Stimulated activated naive CD8-positive, alpha-beta T cell treated with anti-CD3 and anti-CD28 coated beads, Interleukin-15, Interleukin-2, amounts not matched to agents 100 ng/mL and 50 ng/mL, for 24 hours (primary cell): ENCODE measurements around the gene VPS54.

ENCODE experiments used
- H3K27ac Mint-ChIP-seq: one replicate; pipeline ENCODE4 v1.8.0; 2021; ENCODE audit warnings: mild to moderate bottlenecking, mixed read lengths
- H3K27me3 Mint-ChIP-seq: one replicate; pipeline ENCODE4 v1.8.0; 2021; ENCODE audit warnings: mixed read lengths
- H3K36me3 Mint-ChIP-seq: one replicate; pipeline ENCODE4 v1.8.0; 2021; ENCODE audit warnings: low read depth, mixed read lengths
- H3K4me1 Mint-ChIP-seq: one replicate; pipeline ENCODE4 v1.8.0; 2021; ENCODE audit warnings: low read depth, mixed read lengths
- H3K4me3 Mint-ChIP-seq: one replicate; pipeline ENCODE4 v1.8.0; 2021; ENCODE audit warnings: mild to moderate bottlenecking, mixed read lengths
- H3K9me3 Mint-ChIP-seq: one replicate; pipeline ENCODE4 v1.8.0; 2021; ENCODE audit warnings: mixed read lengths

VPS54 gene

GRCh38 chr2:64036034-64036705 is 16.9 kb upstream of the VPS54 start:
- Mint-ChIP-seq H3K36me3 (no peaks in the 10 kb centered on the region), H3K4me1 (peaks cover 48% of the 10 kb centered on the region), H3K27me3 (no peaks in the 10 kb centered on the region), H3K27ac (peak overlapping the region; percentile 75), H3K9me3 (peaks cover 7% of the 10 kb centered on the region), H3K4me3 (peak overlapping the region; percentile 45)

GRCh38 chr2:64035072-64035942 is 16.1 kb upstream of the VPS54 start:
- Mint-ChIP-seq H3K4me1 (peaks cover 45% of the 10 kb centered on the region), H3K9me3 (peaks cover 7% of the 10 kb centered on the region), H3K27me3 (no peaks in the 10 kb centered on the region), H3K4me3 (peak overlapping the region; percentile 45), H3K36me3 (no peaks in the 10 kb centered on the region), H3K27ac (peak overlapping the region; percentile 75)

- peaks cover 3% of the 10 kb centered on the region for H3K9me3 Mint-ChIP-seq
- H3K36me3 Mint-ChIP-seq = no peaks in the 10 kb centered on the region
- H3K27me3 Mint-ChIP-seq = no peaks in the 10 kb centered on the region
- no peak overlapping the region for H3K27ac Mint-ChIP-seq
- peaks cover 21% of the 10 kb centered on the region for H3K4me1 Mint-ChIP-seq
- H3K4me3 Mint-ChIP-seq = no peak overlapping the region
Measured at GRCh38 chr2:64029116-64029665, 10.0 kb upstream of the VPS54 start.

- Mint-ChIP-seq H3K27me3 (no peaks in the 10 kb centered on the region), H3K4me3 (no peak overlapping the region), H3K36me3 (no peaks in the 10 kb centered on the region), H3K27ac (peak overlapping the region; percentile 29), H3K4me1 (peaks cover 20% of the 10 kb centered on the region), H3K9me3 (no peaks in the 10 kb centered on the region)
Measured at GRCh38 chr2:64025741-64026140, 6.5 kb upstream of the VPS54 start.

- no peaks in the 10 kb centered on the region for H3K27me3 Mint-ChIP-seq
- H3K4me3 Mint-ChIP-seq = no peak overlapping the region
- no peaks in the 10 kb centered on the region for H3K36me3 Mint-ChIP-seq
- no peak overlapping the region for H3K27ac Mint-ChIP-seq
- no peaks in the 10 kb centered on the region for H3K9me3 Mint-ChIP-seq
- peaks cover 33% of the 10 kb centered on the region for H3K4me1 Mint-ChIP-seq
Measured at GRCh38 chr2:64024259-64024949, 5.2 kb upstream of the VPS54 start.

GRCh38 chr2:64023485-64024258 is 4.4 kb upstream of the VPS54 start:
- H3K9me3 Mint-ChIP-seq = no peaks in the 10 kb centered on the region
- H3K4me1 Mint-ChIP-seq = peaks cover 34% of the 10 kb centered on the region
- no peak overlapping the region for H3K27ac Mint-ChIP-seq
- H3K4me3 Mint-ChIP-seq = no peak overlapping the region
- H3K36me3 Mint-ChIP-seq = no peaks in the 10 kb centered on the region
- H3K27me3 Mint-ChIP-seq = no peaks in the 10 kb centered on the region

GRCh38 chr2:64021578-64021977 is 2.4 kb upstream of the VPS54 start:
- no peak overlapping the region for H3K4me3 Mint-ChIP-seq
- H3K27me3 Mint-ChIP-seq = no peaks in the 10 kb centered on the region
- H3K9me3 Mint-ChIP-seq = no peaks in the 10 kb centered on the region
- H3K36me3 Mint-ChIP-seq = peaks cover 7% of the 10 kb centered on the region
- peak overlapping the region; percentile 13 for H3K27ac Mint-ChIP-seq
- H3K4me1 Mint-ChIP-seq = peaks cover 45% of the 10 kb centered on the region

GRCh38 chr2:64019975-64020528 is 824 bp upstream of the VPS54 start:
- H3K27ac Mint-ChIP-seq = peak overlapping the region; percentile 96
- H3K9me3 Mint-ChIP-seq = no peaks in the 10 kb centered on the region
- peak overlapping the region; percentile 81 for H3K4me3 Mint-ChIP-seq
- H3K36me3 Mint-ChIP-seq = peaks cover 7% of the 10 kb centered on the region
- no peaks in the 10 kb centered on the region for H3K27me3 Mint-ChIP-seq
- peaks cover 45% of the 10 kb centered on the region for H3K4me1 Mint-ChIP-seq

GRCh38 chr2:64018701-64019082 is 536 bp downstream of the VPS54 start:
- H3K4me3 Mint-ChIP-seq = peak overlapping the region; percentile 99
- peaks cover 7% of the 10 kb centered on the region for H3K36me3 Mint-ChIP-seq
- no peaks in the 10 kb centered on the region for H3K27me3 Mint-ChIP-seq
- H3K27ac Mint-ChIP-seq = peak overlapping the region; percentile 97
- no peaks in the 10 kb centered on the region for H3K9me3 Mint-ChIP-seq
- H3K4me1 Mint-ChIP-seq = peaks cover 50% of the 10 kb centered on the region

GRCh38 chr2:64017811-64018700 is 1.2 kb downstream of the VPS54 start:
- Mint-ChIP-seq H3K36me3 (peaks cover 7% of the 10 kb centered on the region), H3K27me3 (no peaks in the 10 kb centered on the region), H3K4me1 (peaks cover 52% of the 10 kb centered on the region), H3K4me3 (peak overlapping the region; percentile 99), H3K27ac (peak overlapping the region; percentile 97), H3K9me3 (no peaks in the 10 kb centered on the region)

- no peaks in the 10 kb centered on the region for H3K9me3 Mint-ChIP-seq
- no peak overlapping the region for H3K4me3 Mint-ChIP-seq
- H3K27ac Mint-ChIP-seq = no peak overlapping the region
- no peaks in the 10 kb centered on the region for H3K27me3 Mint-ChIP-seq
- H3K36me3 Mint-ChIP-seq = peaks cover 7% of the 10 kb centered on the region
- peaks cover 59% of the 10 kb centered on the region for H3K4me1 Mint-ChIP-seq
Measured at GRCh38 chr2:64015898-64016297, 3.3 kb downstream of the VPS54 start.

GRCh38 chr2:64015391-64015790 is 3.8 kb downstream of the VPS54 start:
- Mint-ChIP-seq H3K27ac (no peak overlapping the region), H3K4me1 (peaks cover 55% of the 10 kb centered on the region), H3K9me3 (no peaks in the 10 kb centered on the region), H3K4me3 (no peak overlapping the region), H3K27me3 (no peaks in the 10 kb centered on the region), H3K36me3 (peaks cover 7% of the 10 kb centered on the region)

- no peak overlapping the region for H3K4me3 Mint-ChIP-seq
- peaks cover 48% of the 10 kb centered on the region for H3K4me1 Mint-ChIP-seq
- H3K36me3 Mint-ChIP-seq = peaks cover 7% of the 10 kb centered on the region
- no peaks in the 10 kb centered on the region for H3K9me3 Mint-ChIP-seq
- no peak overlapping the region for H3K27ac Mint-ChIP-seq
- no peaks in the 10 kb centered on the region for H3K27me3 Mint-ChIP-seq
Measured at GRCh38 chr2:64014628-64015027, 4.6 kb downstream of the VPS54 start.
